ENCODE measurements around the gene TMEM238L. TPM values are rescaled to one million over a fixed set of nuclear protein-coding genes. Genes with fewer than 3 reads are reported as not detected.

The TMEM238L gene
- total RNA-seq, 1 donor from 2014 or later, result not detected

GRCh38 chr17:10748531-10749181 lies 55.2 kb downstream of the TMEM238L start:
- intact Hi-C loops (cut with micrococcal nuclease), result no loop called here

GRCh38 chr17:10745231-10745630 lies 58.7 kb downstream of the TMEM238L start:
- intact Hi-C loops (cut with micrococcal nuclease), result no loop called here

Other genes with a start within 250 kb of the TMEM238L start
- gene MYH3, start 146.8 kb downstream of the TMEM238L start, total RNA-seq, result 6.1 TPM in 2 replicates
- gene SCO1, start 106.6 kb downstream of the TMEM238L start, total RNA-seq, result 26.3 and 28.1 TPM in 2 replicates
- 12.2 and 12.7 TPM in 2 replicates for gene ADPRM, start 106.5 kb downstream of the TMEM238L start, total RNA-seq
- gene TMEM220, start 74.1 kb downstream of the TMEM238L start, total RNA-seq, result 0.07 and 0.10 TPM in 2 replicates
- not detected in 2 replicates for gene PIRT, start 34.0 kb upstream of the TMEM238L start, total RNA-seq

Measured in T-helper 1 cell treated with Interleukin-12 subunit alpha and Interleukin-12 subunit beta and Interleukin-4 antibody, amounts not matched to agents 30 ng/mL and 1 ng/mL, for 36 hours (primary cell).